Mesothelial cell of epicardium (in vitro differentiated cells): Measurements from ENCODE around the gene SLC2A1. TPM values are rescaled to one million over a fixed set of nuclear protein-coding genes. Genes with fewer than 3 reads are reported as not detected.

Experiments
- DNase-seq, 2 experiments: peaks; one replicate each; pipeline ENCODE4 v3.0.0; 2021; ENCODE audit warnings: low spot score in 2 of 2; ENCODE audit not compliant: unreplicated experiment in 2 of 2
- H3K27ac Mint-ChIP-seq: 2 replicates; pipeline ENCODE4 v1.8.0; 2021; ENCODE audit warnings: mixed read lengths
- H3K27me3 Mint-ChIP-seq: 2 replicates; pipeline ENCODE4 v1.8.0; 2021; ENCODE audit warnings: low read depth, mixed read lengths
- H3K36me3 Mint-ChIP-seq: 2 replicates; pipeline ENCODE4 v1.8.0; 2021; ENCODE audit warnings: mixed read lengths
- H3K4me1 Mint-ChIP-seq: 2 replicates; pipeline ENCODE4 v1.8.0; 2021; ENCODE audit warnings: mixed read lengths
- H3K4me3 Mint-ChIP-seq: 2 replicates; pipeline ENCODE4 v1.8.0; 2021; ENCODE audit warnings: mild to moderate bottlenecking, moderate library complexity, mixed read lengths
- H3K9me3 Mint-ChIP-seq: 2 replicates; pipeline ENCODE4 v1.8.0; 2021; ENCODE audit warnings: mixed read lengths
- total RNA-seq: library from RNA; stranded (reverse); gene quantifications from 3 replicates; pipeline ENCODE4 v1.2.1, GENCODE V29; 2021
- TF ChIP-seq, protein P1 (sequence below): fragments of 200-600 bp; sonication (generic); IDR thresholded peaks from one replicate; pipeline ENCODE4 v1.5.0; 2021; ENCODE audit warnings: antibody characterized with exemption; ENCODE audit not compliant: unreplicated experiment

The SLC2A1 gene
- total RNA-seq, 1 donor from 2014 or later: 786 TPM

DNA sequence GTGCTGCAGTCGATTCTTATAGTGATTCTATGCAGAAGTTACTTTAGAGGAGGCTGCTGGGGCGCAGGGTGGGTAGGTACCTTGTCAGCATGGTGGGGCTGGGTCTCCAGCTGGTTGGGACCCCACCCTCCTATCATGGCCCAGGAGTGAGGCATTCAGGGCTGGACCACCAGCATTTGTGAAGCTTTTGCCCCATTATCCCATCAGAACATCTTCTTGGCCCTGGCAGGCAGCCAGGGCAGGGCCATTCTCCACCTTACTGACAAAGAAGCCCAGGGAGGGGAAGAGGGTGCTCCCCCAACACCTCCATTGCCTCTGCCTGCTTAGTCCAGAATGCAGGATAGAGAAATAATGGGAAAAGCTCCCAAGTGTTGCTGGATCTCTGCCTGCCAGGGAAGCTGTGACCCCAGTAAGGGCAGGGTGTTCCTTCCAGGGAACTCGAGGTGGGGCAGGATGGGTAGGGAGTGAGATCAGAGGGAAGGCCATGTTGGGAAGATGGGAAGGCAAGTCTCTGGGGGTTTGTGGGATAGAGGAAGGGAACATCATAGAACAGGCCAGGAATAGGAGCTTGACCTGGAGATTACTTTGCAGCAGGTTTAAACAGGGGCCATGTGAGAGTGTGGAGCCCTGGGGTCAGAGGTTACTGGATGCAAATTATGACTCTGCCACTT is 16.2 kb upstream of the SLC2A1 start:
- Mint-ChIP-seq H3K4me3 (no peak overlapping the region), H3K36me3 (peaks cover 21% of the 10 kb centered on the region), H3K27me3 (no peaks in the 10 kb centered on the region), H3K27ac (peak overlapping the region; percentile 76), H3K4me1 (peaks cover 54% of the 10 kb centered on the region), H3K9me3 (no peaks in the 10 kb centered on the region)
- no peak for DNase-seq
- TF ChIP-seq, protein P1, sequence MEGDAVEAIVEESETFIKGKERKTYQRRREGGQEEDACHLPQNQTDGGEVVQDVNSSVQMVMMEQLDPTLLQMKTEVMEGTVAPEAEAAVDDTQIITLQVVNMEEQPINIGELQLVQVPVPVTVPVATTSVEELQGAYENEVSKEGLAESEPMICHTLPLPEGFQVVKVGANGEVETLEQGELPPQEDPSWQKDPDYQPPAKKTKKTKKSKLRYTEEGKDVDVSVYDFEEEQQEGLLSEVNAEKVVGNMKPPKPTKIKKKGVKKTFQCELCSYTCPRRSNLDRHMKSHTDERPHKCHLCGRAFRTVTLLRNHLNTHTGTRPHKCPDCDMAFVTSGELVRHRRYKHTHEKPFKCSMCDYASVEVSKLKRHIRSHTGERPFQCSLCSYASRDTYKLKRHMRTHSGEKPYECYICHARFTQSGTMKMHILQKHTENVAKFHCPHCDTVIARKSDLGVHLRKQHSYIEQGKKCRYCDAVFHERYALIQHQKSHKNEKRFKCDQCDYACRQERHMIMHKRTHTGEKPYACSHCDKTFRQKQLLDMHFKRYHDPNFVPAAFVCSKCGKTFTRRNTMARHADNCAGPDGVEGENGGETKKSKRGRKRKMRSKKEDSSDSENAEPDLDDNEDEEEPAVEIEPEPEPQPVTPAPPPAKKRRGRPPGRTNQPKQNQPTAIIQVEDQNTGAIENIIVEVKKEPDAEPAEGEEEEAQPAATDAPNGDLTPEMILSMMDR: no peak

DNA sequence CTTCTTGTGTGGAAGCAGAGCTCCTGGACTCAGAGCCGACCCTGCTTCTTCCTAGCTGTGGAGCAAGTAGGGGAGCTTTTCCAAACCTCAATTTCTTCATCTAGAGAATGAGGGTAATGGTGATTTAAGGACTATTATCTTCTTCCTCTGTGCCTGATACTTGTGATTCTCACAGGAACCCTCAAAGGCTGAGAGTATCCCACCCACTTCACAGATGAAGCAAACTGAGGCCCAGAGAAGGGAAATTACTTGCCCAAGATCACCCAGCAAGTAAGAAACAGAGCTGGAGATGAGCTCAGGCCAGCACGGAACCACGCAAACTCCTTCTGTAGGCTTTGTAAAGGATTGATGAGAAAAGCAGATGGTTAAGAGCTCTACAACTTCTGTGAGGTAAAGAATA is 15.1 kb upstream of the SLC2A1 start:
- peaks cover 45% of the 10 kb centered on the region for H3K4me1 Mint-ChIP-seq
- H3K36me3 Mint-ChIP-seq: peaks cover 17% of the 10 kb centered on the region
- H3K9me3 Mint-ChIP-seq: no peaks in the 10 kb centered on the region
- no peak for DNase-seq
- TF ChIP-seq, protein P1: no peak
- H3K27ac Mint-ChIP-seq: peak overlapping the region; percentile 82
- no peak overlapping the region for H3K4me3 Mint-ChIP-seq
- no peaks in the 10 kb centered on the region for H3K27me3 Mint-ChIP-seq

DNA sequence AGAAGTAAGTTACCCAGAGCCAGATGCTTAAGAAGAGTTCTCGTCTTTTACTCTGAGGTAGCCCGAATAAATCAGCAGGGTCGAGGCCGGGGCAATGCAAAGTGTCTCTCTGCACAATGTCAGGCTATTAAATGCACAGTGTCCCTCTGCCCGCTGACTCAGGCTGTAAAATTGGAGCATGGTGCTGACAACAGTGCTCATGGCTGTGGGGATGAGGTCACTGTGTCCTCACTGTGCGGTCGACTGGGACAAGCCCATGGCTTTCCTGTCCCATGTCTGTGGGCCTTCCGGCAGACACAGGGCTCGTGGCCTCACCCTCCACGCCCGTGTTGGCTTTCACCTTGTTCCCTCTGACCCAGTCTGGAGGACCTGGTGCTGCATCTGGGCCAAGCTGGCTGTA is 14.6 kb upstream of the SLC2A1 start:
- Mint-ChIP-seq H3K27ac (peak overlapping the region; percentile 82), H3K4me1 (peaks cover 41% of the 10 kb centered on the region), H3K27me3 (no peaks in the 10 kb centered on the region), H3K36me3 (peaks cover 17% of the 10 kb centered on the region), H3K4me3 (no peak overlapping the region), H3K9me3 (no peaks in the 10 kb centered on the region)
- no peak for DNase-seq
- TF ChIP-seq, protein P1: no peak

DNA sequence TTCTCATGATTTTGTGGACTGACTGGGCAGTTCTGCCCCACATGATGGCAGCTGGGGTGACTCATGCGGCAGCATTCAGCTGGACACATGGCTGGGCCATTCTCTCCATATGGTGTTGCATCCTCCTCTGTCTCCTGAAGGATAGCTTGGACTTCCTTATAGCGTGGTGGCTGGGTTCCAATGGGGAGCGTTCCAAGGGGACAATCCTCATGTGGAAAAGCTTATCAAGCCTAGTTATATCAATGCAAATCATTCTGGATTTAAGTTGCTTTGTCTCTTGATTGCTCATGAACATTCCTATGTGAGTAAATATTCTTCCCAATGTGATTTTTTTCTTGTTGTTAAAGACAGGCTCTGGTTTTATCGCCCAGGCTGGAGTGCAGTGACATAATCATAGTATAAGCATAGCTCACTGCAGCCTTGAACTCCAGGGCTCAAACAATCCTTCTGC is 13.2 kb upstream of the SLC2A1 start:
- Mint-ChIP-seq H3K4me1 (peaks cover 45% of the 10 kb centered on the region), H3K4me3 (no peak overlapping the region), H3K36me3 (peaks cover 13% of the 10 kb centered on the region), H3K27ac (peak overlapping the region; percentile 53), H3K27me3 (no peaks in the 10 kb centered on the region), H3K9me3 (no peaks in the 10 kb centered on the region)
- TF ChIP-seq, protein P1: no peak
- DNase-seq: no peak

DNA sequence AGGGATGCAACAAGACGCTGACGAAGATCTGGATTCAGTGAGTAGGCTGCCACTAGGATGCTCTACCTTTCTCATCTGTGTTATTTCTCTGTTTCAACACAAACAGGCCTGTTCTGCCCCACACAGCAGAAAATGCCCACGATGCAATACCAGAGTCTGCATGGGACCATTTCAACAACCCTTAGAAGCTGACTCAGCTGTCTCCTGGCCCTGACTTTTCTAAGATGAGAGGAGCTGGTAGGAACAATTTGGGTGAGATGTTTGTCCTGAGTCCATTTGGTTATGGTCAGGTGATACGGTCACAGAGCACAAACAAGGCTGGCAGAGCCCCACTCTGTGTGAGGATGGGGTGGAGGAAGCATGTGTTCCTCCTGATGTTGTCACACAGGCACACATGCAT is 11.5 kb upstream of the SLC2A1 start:
- TF ChIP-seq, protein P1: no peak
- Mint-ChIP-seq H3K9me3 (no peaks in the 10 kb centered on the region), H3K27ac (peak overlapping the region; percentile 21), H3K4me1 (peaks cover 35% of the 10 kb centered on the region), H3K27me3 (no peaks in the 10 kb centered on the region), H3K4me3 (no peak overlapping the region), H3K36me3 (peaks cover 8% of the 10 kb centered on the region)
- no peak for DNase-seq

DNA sequence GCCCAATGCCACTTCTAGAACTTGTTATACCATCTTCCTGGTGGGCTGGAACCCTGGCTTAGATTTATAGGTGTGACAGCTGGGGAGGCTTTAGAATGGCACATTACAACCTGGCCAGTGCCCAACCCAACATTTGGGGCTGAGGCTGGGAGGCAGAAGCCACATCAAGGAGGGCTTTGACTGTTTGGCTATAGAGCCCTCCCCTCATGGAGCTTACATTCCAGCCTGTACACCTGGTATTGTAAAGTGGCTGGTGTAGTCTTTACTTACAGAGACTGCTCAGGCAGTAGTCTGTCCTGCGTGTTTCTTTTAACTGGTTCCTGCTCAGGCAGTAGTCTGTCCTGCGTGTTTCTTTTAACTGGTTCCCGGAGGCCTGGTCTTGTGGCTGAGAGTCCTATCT is 10.0 kb upstream of the SLC2A1 start:
- Mint-ChIP-seq H3K27ac (peak overlapping the region; percentile 5), H3K27me3 (no peaks in the 10 kb centered on the region), H3K4me1 (peaks cover 25% of the 10 kb centered on the region), H3K9me3 (no peaks in the 10 kb centered on the region), H3K4me3 (no peak overlapping the region), H3K36me3 (peaks cover 4% of the 10 kb centered on the region)
- TF ChIP-seq, protein P1: no peak
- DNase-seq: no peak
